Eye (tissue), 1 donor: ENCODE measurements around the gene CAMTA1.

Source experiments
- DNase-seq: peaks from one replicate; pipeline ENCODE4 v3.0.0-alpha.2; 2015

CAMTA1 gene

DNA sequence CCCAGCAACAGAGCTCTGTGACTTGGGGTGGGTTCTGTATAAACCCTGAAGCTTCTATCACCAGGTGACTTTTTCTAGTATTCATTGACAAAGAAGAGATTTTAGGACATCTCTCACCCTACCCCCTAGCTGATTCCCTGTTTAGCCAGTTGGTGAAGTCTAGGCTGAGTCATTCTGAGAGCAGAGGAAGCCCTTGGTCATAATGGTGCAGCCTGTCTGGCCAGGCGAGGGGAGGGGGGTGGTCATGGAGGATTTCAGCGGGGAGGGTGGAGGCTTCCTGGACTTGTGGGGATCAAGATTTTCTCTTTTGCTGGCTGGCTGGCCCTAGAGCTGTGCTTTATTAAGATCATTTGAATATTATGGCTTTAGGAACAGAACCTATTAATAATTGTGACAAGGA, 262.6 kb downstream of the CAMTA1 start:
- DNase-seq = no peak

DNA sequence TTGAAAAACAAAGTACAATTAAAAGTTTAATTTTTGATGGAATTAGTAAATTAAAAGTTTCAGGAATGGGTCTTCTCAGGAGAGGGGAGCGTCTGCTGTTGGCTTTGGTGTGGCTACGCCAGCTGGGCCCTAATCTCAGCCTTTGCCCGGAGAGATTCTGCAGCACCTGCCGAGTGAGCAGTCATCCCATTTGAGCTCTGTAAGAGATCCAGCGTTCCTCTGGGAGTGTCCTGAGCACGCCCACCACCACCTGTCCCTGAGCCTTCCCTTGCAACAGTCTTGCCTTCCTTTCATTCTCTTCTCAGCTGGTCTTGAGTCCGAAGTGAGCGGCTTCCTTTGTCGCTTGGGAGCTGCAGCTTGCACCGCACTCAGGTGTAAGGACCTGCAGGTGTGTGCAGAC, 263.1 kb downstream of the CAMTA1 start:
- DNase-seq = no peak

GRCh38 chr1:7049913-7050625, 264.8 kb downstream of the CAMTA1 start:
- DNase-seq = no peak

DNA sequence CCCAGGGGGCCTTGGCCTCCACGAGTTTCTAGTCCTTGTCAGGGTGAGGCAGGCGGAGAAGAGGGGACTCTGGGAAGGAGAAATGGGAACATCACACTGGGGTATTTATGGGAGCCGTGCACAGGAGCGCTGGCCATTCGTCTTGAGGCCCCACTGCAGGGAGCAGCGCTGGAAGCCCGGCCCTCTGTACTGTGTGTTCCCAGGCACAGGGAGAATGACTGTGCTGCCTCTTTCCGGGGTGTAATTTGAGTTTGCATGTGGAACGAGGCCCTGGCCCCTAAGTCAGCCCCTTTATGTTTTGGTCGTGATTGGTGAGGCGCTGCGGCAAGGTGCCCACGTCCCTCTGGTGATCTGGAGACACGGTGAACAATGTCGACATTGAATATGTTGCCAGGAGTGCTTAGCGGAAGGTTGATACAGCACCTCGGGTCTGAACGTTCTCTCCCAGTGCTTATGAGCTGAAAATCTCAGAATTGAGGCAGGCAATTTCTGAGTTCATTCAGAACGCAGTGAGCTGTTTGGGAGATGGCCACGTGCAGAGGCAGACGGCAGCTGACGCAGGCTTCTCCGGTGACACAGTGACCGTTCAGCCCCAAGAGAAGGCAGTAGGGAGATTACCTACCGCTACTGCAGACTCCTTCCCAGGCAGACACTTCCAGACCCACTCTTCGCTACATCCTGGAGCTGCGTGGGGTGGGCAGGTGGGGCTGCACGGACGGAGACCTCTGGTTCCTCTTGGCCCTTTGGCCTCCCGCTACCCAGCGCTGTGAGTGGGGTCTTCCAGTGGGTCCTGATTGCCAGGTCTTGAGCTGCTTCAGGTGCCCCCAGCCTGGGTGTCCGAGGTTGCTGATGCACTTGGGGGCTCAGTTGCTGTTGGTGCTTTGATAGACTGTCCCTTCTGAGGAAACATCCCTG, 265.8 kb downstream of the CAMTA1 start:
- DNase-seq = no peak

DNA sequence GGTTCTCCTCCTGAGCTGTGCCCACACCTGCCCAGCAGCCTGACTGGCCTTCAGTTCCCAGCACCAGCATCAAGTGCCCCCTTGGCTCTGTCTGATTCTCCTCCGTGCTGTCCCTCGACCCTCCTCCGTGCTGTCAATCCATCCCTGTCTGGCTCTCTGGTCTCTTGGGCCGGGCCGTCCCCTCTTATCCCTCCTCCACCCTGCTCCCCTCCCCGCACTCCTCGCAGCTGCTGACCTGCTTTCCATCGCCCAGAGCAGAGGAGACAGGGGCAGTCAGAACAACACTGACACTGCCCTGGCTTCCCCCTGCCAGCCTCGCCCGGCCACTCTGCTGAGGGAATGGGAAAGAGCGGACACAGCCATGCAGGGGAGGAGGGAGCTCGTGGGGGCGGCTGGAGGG, 267.4 kb downstream of the CAMTA1 start:
- DNase-seq = peak; percentile 68

DNA sequence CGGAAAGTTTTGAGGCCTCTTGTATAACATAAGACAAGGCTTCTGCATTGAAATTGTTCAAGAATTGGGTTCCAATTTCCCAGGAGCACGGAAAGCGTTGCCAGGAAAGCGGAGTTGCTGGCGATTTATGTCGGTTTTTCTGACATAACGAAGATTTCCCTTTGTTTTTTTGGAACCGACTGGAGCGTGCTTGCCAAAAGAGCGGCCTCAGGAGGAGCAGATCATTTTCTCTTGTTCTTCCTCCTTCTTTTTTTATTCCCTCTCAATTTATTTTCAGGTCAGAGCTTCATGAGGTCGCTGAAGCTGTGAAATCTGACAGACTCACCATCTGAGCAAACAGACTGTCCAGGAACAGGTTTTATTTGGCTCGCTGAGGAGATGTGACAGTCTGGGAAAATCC, 275.5 kb downstream of the CAMTA1 start:
- no peak for DNase-seq

GRCh38 chr1:7062346-7063061, 277.2 kb downstream of the CAMTA1 start:
- no peak for DNase-seq

DNA sequence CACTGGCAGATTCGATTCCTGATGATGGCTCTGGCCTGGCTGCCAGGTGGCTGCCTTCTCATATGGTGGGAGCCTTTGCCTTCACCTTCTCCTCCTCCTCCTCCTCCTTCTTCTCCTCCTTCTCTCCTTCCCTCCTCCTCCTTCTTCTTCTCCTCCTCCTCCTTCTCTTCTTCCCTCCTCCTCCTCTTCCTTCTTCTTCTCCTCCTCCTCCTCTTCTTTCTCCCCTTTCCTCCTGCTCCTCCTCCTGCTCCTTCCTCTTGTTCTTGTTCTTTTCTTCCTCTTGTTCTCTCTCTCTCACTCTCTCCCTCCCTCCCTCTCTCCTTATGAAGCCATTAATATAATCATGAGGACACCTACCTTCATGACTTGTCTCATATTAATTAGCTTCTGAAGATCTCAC, 278.7 kb downstream of the CAMTA1 start:
- no peak for DNase-seq

DNA sequence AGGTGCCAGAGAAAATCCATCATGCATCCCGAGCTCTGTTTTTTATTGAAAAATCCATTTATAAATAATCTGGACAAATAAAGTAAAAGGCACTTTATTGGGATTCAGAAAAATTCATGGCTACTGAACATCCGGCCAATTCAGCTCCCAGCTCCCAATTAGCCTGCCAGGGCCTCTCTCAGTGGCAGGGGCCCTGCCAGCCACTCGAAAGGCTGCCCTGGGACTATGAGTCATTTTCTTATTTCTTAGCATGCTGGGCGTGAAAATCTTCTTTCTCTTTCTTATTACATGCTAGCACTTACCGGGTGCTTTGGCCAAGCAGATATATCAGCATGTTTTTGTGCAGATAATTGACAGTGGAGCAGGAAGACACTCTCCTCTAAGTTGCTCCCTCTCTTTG, 283.3 kb downstream of the CAMTA1 start:
- no peak for DNase-seq

DNA sequence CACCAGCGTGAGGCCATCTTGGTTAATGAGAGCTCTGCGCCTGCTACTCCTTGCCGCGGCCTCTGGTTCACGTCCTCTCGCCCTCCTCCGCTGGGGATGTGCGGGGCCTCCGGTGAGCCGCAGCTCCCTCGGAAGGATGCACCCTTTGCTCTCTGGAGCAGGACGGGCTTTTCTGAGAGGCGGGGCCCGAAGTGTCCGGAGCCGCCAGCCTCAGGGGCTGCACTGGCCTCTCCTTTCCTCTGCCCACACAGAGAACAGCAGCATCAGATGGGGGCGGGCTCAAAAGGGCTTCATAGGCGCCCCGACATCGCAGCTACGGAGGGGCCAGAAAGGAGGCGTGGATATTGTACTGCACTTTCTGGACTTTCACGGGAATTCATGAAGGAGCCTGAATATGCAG, 284.7 kb downstream of the CAMTA1 start:
- DNase-seq = peak; percentile 43

DNA sequence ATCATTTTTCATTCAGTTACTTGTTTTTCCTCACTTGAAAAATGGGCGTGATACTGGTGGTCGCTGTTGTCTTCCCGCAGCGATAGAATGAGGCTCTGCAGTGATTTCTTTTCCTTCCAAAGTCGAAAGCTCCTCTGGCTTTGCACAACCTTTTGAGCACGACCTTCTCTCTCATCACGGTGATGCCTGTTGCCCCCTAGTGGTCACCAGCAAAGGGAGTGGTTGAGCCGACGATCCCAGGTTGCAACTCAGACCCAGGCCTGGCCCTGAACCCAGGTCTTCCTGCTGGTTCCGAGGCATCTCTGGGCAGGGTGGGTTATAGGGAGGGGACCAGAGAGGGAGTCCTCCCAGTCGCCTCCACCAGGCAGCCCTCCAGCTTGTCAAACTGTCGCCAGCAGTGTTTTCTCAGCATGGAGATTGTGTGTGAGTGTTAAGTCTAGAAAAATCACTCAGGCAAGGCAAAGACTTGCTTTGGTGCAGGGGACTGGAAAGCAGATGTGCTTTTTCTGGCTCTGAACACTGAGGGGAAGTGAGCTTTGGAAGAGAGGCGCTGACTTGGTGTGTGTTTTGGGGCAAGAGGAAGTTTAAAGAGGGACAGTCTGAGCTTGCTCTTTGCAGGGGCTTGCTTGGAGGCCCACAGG, 285.3 kb downstream of the CAMTA1 start:
- DNase-seq = peak; percentile 87

GRCh38 chr1:7076117-7076516, 290.9 kb downstream of the CAMTA1 start:
- DNase-seq = no peak

- no peak for DNase-seq
These were observed 291.3 kb downstream of the CAMTA1 start for GRCh38 chr1:7076572-7076971.

DNA sequence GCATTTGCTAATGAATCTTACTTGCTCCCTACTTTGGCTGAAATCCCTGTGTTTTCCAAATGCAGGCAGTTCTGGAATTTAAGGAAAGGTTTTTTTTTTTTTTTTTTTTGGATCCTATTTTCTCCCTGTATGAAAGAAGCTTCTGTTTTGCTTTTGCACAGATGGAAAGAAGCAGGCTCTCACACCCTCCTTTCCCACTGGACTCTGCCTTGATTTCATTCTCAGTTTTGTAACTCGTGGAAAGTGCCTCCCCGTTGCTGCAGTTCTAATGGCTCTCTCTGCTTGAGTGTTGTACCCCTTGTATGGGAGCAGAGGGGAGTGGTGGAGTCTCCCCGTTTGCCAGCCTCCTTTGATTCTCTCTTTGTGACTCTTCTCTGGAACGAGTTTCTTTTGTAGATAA, 291.9 kb downstream of the CAMTA1 start:
- DNase-seq = no peak

GRCh38 chr1:7077970-7078369, 292.7 kb downstream of the CAMTA1 start:
- no peak for DNase-seq

DNA sequence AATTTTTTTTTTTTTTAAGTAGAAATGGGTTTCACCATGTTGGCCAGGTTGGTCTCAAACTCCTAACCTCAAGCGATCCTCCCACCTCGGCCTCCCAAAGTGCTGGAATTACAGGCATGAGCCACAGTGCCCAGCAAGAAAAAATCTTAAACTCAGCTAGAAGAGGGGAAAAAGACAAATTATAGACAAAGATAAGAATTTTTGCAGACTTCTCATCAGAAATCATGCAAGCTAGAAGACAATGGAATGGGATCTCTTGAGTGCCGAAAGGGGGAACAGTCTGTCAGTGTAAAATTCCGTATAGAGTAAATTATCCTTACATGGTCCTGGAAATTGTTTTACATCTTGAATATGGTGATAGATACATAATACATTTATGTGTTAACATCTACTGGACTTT, 294.4 kb downstream of the CAMTA1 start:
- DNase-seq = no peak

DNA sequence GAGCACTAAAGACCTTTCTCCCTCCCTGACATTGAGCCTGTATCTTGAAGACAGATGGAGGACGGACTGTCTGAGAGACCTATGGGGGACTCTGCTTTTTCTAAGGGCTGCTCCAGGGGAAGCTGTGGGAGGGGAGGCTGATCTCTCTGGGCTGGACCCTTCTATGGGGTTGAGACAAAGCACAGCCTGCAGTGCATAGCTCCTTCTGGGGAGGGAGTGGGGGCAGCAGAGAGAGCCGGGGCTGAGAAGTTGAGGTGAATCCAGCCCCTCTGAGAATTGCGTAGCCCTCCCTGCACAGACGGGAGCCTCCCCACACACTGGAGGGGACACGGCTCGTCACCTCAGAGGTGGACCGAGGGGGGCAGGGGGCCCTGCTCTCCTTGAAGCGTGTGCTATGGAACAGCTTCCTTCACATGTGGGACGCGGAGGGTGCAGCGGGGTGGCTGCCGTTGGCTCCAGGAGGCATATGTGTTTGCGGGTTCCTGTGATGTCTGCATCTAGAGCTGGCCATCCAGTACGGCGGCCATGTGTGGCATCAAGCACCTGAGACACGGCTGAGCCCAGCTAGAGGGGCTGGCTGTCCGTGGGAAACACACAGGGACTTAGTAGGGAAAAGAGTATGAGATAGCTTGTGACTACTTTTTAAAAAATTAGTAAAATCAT, 299.1 kb downstream of the CAMTA1 start:
- no peak for DNase-seq

- no peak for DNase-seq
These were observed 300.3 kb downstream of the CAMTA1 start for GRCh38 chr1:7085521-7085920.

DNA sequence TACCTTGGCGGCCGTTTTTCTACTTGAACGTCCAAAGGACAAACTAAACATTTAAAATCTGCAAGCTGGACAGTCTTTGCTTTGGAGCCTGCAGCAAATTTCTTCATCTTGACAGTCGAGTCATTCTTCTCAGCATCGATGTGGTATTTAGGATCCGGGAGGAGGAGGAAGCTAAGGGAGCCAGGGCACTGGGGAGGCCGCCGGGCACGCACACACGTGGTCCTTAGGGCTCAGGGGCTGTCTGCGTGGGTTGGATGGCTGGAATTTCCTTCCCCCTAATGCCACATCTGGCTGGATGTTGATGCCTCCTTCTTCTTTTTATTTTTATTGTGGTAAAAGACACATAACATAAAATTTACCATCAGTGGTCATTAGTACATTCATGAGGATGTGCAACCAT, 300.9 kb downstream of the CAMTA1 start:
- DNase-seq = no peak

DNA sequence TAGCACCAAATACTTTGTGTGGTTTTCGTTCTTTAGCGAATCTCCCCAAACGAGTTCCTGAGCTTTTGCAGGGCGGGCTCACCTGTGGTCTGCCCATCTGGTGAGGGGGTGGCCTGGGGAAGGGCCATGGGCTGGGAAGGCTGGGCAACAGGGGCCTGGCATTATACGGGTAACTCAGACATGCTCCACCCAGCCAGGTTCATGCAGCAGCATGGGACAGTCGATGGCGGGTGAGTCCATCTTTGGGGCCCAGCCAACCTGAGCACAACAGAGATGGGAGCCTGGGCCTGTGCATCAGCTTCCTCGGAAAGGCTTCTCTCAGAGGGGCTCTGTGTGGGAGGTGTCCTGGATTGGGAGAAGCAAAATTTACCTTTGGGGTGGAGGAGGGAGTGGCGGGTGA, 302.6 kb downstream of the CAMTA1 start:
- no peak for DNase-seq

DNA sequence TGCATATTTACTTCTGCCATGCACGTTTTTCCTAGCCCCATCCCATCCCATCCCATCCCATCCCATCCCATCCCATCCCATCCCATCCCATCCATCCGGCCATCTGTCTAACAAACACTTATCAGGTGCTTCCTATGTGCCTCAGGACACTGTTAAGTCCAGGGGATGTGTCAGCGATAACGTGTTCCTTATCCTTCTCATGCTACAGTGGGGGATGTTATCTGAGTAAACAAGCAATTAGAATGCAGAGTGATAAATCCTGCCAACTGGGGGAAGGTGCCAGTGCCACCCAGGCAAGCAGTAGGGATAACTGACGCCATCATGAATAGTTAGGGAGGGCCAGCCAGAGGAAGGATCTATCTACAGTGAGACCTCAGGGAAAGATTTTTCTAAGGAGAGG, 304.2 kb downstream of the CAMTA1 start:
- DNase-seq = no peak

GRCh38 chr1:7093297-7093696, 308.0 kb downstream of the CAMTA1 start:
- DNase-seq = no peak

GRCh38 chr1:7094086-7094485, 308.8 kb downstream of the CAMTA1 start:
- no peak for DNase-seq
